ENCODE data around the gene SNRPD3. TPM values are rescaled to one million over a fixed set of nuclear protein-coding genes. Genes with fewer than 3 reads are reported as not detected.

Gene SNRPD3
- total and polyA plus RNA-seq, 9 of the 15 experiments (the other 6 are each of a cell fraction or from before 2014, with no cell fraction given): 131 to 366 (median 274) TPM

GRCh38 chr22:24541681-24542515 lies 13.9 kb upstream of the SNRPD3 start:
- in situ Hi-C loops (cut with MboI): no loop called here
- POLR2A ChIA-PET: interaction anchor here (0.9 to 1.0 kb wide), 3 partner anchors 12 to 14 kb away, joined by 3 read pairs; partner anchors contain the start of gene GUCD1

More at GRCh38 chr22:24541681-24542515, 13.9 kb upstream of the SNRPD3 start:
- Histone ChIP-seq H3K9ac (ENCODE audit: insufficient read depth in 1 of 2, low read depth in 2 of 2, low read length in 2 of 2) (no peak overlapping the region), H3K27ac (ENCODE audit: extremely low read depth, low read depth, low read length) (no peak overlapping the region), H3K4me3 (no peak overlapping the region), H2AFZ (ENCODE audit: low read depth, low read length) (no peak overlapping the region), H3K27me3 (ENCODE audit: control insufficient read depth in 2 of 2, insufficient read depth in 2 of 2, low read length in 2 of 2) (no peaks in the 10 kb centered on the region), H3K79me2 (ENCODE audit: control insufficient read depth, insufficient read depth, low read length) (no peaks in the 10 kb centered on the region), H3K36me3 (ENCODE audit: control insufficient read depth, insufficient read depth, low read length) (peaks cover 55% of the 10 kb centered on the region; the same call in 2 of the 3 replicates), H3K9me3 (replicated peaks; ENCODE audit: control insufficient read depth, insufficient read depth, low read depth, low read length) (no peaks in the 10 kb centered on the region), H3K4me1 (replicated peaks in 1 of 2; ENCODE audit: control insufficient read depth in 2 of 2, insufficient read depth in 2 of 2, low read length in 2 of 2) (peaks cover 0 to 4% of the 10 kb centered on the region in 2 experiments; a peak in 1 of 5 replicates), H3K9me1 (ENCODE audit: control insufficient read depth, insufficient read depth, low read length) (no peaks in the 10 kb centered on the region), H4K20me1 (replicated peaks; ENCODE audit: control insufficient read depth, insufficient read depth, low read length) (no peaks in the 10 kb centered on the region), H3K4me2 (ENCODE audit: insufficient read depth, low read length) (no peak overlapping the region)
- no peak for ATAC-seq
- CTCF ChIA-PET (ENCODE audit: low intra/inter-chr PET ratio): no interaction called here
- BruUV-seq (replicated peaks): no TSS peak
- no peak for FAIRE-seq
- WGBS (ENCODE audit: insufficient coverage, low coverage, missing lambda C conversion rate): 69% methylated on average over 3 of the region's 6 CpGs
- intact Hi-C loops (cut with micrococcal nuclease): no loop called here
- TF ChIP-seq HMGN3 (IDR thresholded peaks at IDR 0.05; ENCODE audit: borderline replicate concordance, extremely low read depth, insufficient read length, low read depth, low read length) (no peak), MAFF (IDR thresholded peaks at IDR 0.05; ENCODE audit: low read length) (no peak), FOXM1 (IDR thresholded peaks at IDR 0.05; ENCODE audit: low read depth) (no peak), FOXM1 (CRISPR knock-in tag; IDR thresholded peaks at IDR 0.05; ENCODE audit: low read depth) (no peak), ZNF79 (CRISPR knock-in tag; IDR thresholded peaks at IDR 0.05; ENCODE audit: low read depth) (no peak), ZBTB17 (CRISPR knock-in tag; IDR thresholded peaks at IDR 0.05) (no peak), NFXL1 (CRISPR knock-in tag; IDR thresholded peaks at IDR 0.05) (no peak), PTTG1 (tag; IDR thresholded peaks at IDR 0.05; ENCODE audit: low read depth) (no peak), MCM2 (IDR thresholded peaks at IDR 0.05; ENCODE audit: low read depth) (no peak), ELF4 (CRISPR knock-in tag; IDR thresholded peaks at IDR 0.05) (no peak), E2F1 (CRISPR knock-in tag; IDR thresholded peaks at IDR 0.05) (no peak), ZEB2 (IDR thresholded peaks at IDR 0.05) (no peak), MAX (CRISPR knock-in tag; IDR thresholded peaks at IDR 0.05) (no peak), CHAMP1 (IDR thresholded peaks at IDR 0.05) (no peak), SOX6 (IDR thresholded peaks at IDR 0.05) (no peak), ZC3H11A (IDR thresholded peaks at IDR 0.05; ENCODE audit: low read depth, low read length) (no peak)
- no peak for DNase-seq (ENCODE audit: extremely low read depth in 1 of 4, low spot score in 3 of 4)
